Esophagus squamous epithelium (tissue), 5 donors: Measurements from ENCODE around the gene ADARB2. TPM values are rescaled to one million over a fixed set of nuclear protein-coding genes. Genes with fewer than 3 reads are reported as not detected.

Source experiments
- DNase-seq: peaks from one replicate; lab custom pipeline; 2025; lab: John Stamatoyannopoulos, UW
- H3K27ac ChIP-seq, 4 donors: fragments of 200-600 bp; sonication (generic); one replicate each; pipeline ENCODE4 v1.5.1; 2016 to 2019; ENCODE audit warnings: mild to moderate bottlenecking in 1 of 4
- H3K27me3 ChIP-seq, 4 donors: fragments of 200-600 bp; sonication (generic); 1 replicate in 3 of 4; 2 replicates in 1 of 4; pipeline versions ENCODE4 v1.5.1 to v1.6.0; 2017 to 2021; ENCODE audit warnings: antibody characterized with exemption in 1 of 4
- H3K36me3 ChIP-seq, 3 donors: fragments of 200-600 bp; sonication (generic); one replicate each; pipeline ENCODE4 v1.5.1; 2016 to 2019
- H3K4me1 ChIP-seq, 3 donors: fragments of 200-600 bp; sonication (generic); one replicate each; pipeline ENCODE4 v1.5.1; 2017 to 2019
- H3K4me3 ChIP-seq, 4 donors: fragments of 200-600 bp; sonication (generic); 1 replicate in 3 of 4; 2 replicates in 1 of 4; pipeline ENCODE4 v1.5.1; 2016 to 2019; ENCODE audit warnings: mild to moderate bottlenecking in 2 of 4, moderate library complexity in 1 of 4
- H3K9me3 ChIP-seq, 3 donors: fragments of 200-600 bp; sonication (generic); one replicate each; pipeline ENCODE4 v1.5.1; 2016 to 2019
- POLR2A ChIP-seq, 4 donors: fragments of 450-650 bp; IDR thresholded peaks; one replicate each; pipeline ENCODE4 v1.6.1; 2017; ENCODE audit warnings: antibody characterized with exemption in 4 of 4, mild to moderate bottlenecking in 4 of 4, moderate library complexity in 3 of 4
- WGBS, 2 donors: methylation state at CpG; one replicate each; pipeline ENCODE4 v1.1.5; 2018; 5-methylcytosine and 5-hydroxymethylcytosine counted together
- intact Hi-C: fragments of 100-400 bp; cut with DNase I; formaldehyde crosslinking; loops from one replicate; pipeline ENCODE4 v1.15.0; 2022
- total RNA-seq, 4 donors: library from RNA; depleted of rRNA; stranded (reverse); fragments of >200 nt; gene quantifications; one replicate each; pipeline ENCODE4 v1.1.0, GENCODE V29; 2016
- TF ChIP-seq, protein P1 (sequence below), 6 experiments: fragments of 450-650 bp in 4 of 6; fragments of 200-600 bp in 2 of 6; sonication (generic) in 2 of 6; IDR thresholded peaks; one replicate each; pipeline ENCODE4 v1.5.1; 2016 to 2019; ENCODE audit warnings: antibody characterized with exemption in 6 of 6, mild to moderate bottlenecking in 4 of 6, moderate library complexity in 4 of 6
- donor health status: DM: yes; HTN: yes; CAD: no.

ADARB2 gene
- total RNA-seq, 4 donors from 2014 or later, result 0.21 to 3.5 (median 1.5) TPM

DNA sequence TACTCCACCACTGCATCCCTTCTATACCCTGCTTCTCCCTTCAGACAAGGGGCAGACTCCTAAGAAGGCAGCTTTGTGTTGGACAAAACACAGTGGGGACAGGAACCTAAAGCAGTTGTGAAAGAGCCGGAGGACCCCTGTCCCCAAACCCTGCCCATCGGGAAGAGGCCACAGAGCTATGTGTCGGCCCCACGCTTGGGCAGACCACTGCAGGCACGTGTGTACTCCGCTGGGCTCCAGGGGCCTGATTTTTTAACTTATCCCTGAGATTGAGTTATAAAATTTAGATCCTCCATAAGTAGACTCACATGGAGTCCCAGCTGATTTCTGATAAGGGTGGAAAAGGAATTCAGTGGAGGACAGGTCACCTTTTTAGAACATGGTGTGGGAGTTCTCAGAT is 310.5 kb downstream of the ADARB2 start:
- H3K27ac ChIP-seq, result no peak overlapping the region
- TF ChIP-seq, protein P1, sequence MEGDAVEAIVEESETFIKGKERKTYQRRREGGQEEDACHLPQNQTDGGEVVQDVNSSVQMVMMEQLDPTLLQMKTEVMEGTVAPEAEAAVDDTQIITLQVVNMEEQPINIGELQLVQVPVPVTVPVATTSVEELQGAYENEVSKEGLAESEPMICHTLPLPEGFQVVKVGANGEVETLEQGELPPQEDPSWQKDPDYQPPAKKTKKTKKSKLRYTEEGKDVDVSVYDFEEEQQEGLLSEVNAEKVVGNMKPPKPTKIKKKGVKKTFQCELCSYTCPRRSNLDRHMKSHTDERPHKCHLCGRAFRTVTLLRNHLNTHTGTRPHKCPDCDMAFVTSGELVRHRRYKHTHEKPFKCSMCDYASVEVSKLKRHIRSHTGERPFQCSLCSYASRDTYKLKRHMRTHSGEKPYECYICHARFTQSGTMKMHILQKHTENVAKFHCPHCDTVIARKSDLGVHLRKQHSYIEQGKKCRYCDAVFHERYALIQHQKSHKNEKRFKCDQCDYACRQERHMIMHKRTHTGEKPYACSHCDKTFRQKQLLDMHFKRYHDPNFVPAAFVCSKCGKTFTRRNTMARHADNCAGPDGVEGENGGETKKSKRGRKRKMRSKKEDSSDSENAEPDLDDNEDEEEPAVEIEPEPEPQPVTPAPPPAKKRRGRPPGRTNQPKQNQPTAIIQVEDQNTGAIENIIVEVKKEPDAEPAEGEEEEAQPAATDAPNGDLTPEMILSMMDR (IDR thresholded peaks at IDR 0.05), result no peak
- no peak for TF ChIP-seq POLR2A (IDR thresholded peaks at IDR 0.05)
- DNase-seq, result no peak
- H3K9me3 ChIP-seq, result peaks cover 0 to 13% (median 0%) of the 10 kb centered on the region in 3 donors
- H3K4me3 ChIP-seq, result no peak overlapping the region
- H3K27me3 ChIP-seq, result peaks cover 0 to 9% (median 0%) of the 10 kb centered on the region in 4 donors
- no peaks in the 10 kb centered on the region for H3K4me1 ChIP-seq
- no peaks in the 10 kb centered on the region for H3K36me3 ChIP-seq
- 84 to 94% methylated on average over 5 to 6 of the region's 6 CpGs for WGBS, 2 donors
- intact Hi-C loops, result no loop called here

GRCh38 chr10:1425879-1426278 is 311.4 kb downstream of the ADARB2 start:
- WGBS, 2 donors, result 54 to 68% methylated on average over 7 of the region's 7 CpGs
- Histone ChIP-seq H3K27me3 (peaks cover 0 to 13% (median 0%) of the 10 kb centered on the region in 4 donors), H3K4me3 (no peak overlapping the region), H3K36me3 (no peaks in the 10 kb centered on the region), H3K4me1 (peaks cover 0 to 3% (median 0%) of the 10 kb centered on the region in 3 donors), H3K27ac (no peak overlapping the region), H3K9me3 (peaks cover 0 to 5% (median 0%) of the 10 kb centered on the region in 3 donors)
- TF ChIP-seq POLR2A (IDR thresholded peaks at IDR 0.05), result no peak
- TF ChIP-seq, protein P1 (IDR thresholded peaks at IDR 0.05), result no peak
- intact Hi-C loops, result no loop called here
- no peak for DNase-seq

- 72 to 93% methylated on average over 7 of the region's 7 CpGs for WGBS, 2 donors
- Histone ChIP-seq H3K27me3 (peaks cover 0 to 17% (median 0%) of the 10 kb centered on the region in 4 donors), H3K36me3 (no peaks in the 10 kb centered on the region), H3K9me3 (no peaks in the 10 kb centered on the region), H3K27ac (no peak overlapping the region), H3K4me3 (no peak overlapping the region), H3K4me1 (peaks cover 0 to 12% (median 3%) of the 10 kb centered on the region in 3 donors)
- no peak for DNase-seq
- intact Hi-C loops, result no loop called here
- no peak for TF ChIP-seq POLR2A (IDR thresholded peaks at IDR 0.05)
- TF ChIP-seq, protein P1 (IDR thresholded peaks at IDR 0.05), result no peak
These were observed 312.7 kb downstream of the ADARB2 start for GRCh38 chr10:1424648-1425047.

DNA sequence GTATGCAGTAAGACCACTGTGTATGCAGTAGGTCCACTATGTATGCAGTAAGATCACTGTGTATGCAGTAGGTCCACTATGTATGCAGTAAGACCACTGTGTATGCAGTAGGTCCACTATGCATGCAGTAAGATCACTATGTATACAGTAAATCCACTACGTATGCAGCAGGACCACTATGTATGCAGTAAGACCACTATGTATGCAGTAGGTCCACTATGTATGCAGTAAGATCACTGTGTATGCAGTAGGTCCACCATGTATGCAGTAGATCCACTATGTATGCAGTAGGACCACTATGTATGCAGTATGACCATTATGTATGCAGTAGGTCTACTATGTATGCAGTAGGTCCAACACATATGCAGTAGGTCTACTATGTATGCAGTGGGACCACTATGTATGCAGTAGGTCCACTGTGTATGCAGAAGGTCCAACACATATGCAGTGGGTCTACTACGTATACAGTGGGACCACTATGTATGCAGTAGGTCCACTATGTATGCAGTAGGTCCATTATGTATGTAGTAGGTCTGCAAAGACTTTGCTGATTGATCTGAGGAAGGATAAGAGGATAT is 313.6 kb downstream of the ADARB2 start:
- Histone ChIP-seq H3K4me3 (no peak overlapping the region), H3K4me1 (peaks cover 0 to 12% (median 3%) of the 10 kb centered on the region in 3 donors), H3K27me3 (peaks cover 0 to 19% (median 0%) of the 10 kb centered on the region in 4 donors), H3K9me3 (no peaks in the 10 kb centered on the region), H3K27ac (no peak overlapping the region), H3K36me3 (no peaks in the 10 kb centered on the region)
- WGBS, 2 donors, result 84 to 100% methylated on average over 2 of the region's 2 CpGs
- no peak for DNase-seq
- intact Hi-C loops, result no loop called here
- TF ChIP-seq, protein P1 (IDR thresholded peaks at IDR 0.05), result no peak
- TF ChIP-seq POLR2A (IDR thresholded peaks at IDR 0.05), result no peak

- intact Hi-C loops, result no loop called here
- 95 to 100% methylated on average over 1 to 8 of the region's 8 CpGs for WGBS, 2 donors
- Histone ChIP-seq H3K9me3 (no peaks in the 10 kb centered on the region), H3K36me3 (no peaks in the 10 kb centered on the region), H3K27me3 (peaks cover 0 to 34% (median 0%) of the 10 kb centered on the region in 4 donors), H3K4me1 (peaks cover 0 to 12% (median 3%) of the 10 kb centered on the region in 3 donors), H3K4me3 (no peak overlapping the region), H3K27ac (no peak overlapping the region)
- DNase-seq, result no peak
- TF ChIP-seq, protein P1 (IDR thresholded peaks at IDR 0.05), result no peak
- TF ChIP-seq POLR2A (IDR thresholded peaks at IDR 0.05), result no peak
These were observed 315.1 kb downstream of the ADARB2 start for GRCh38 chr10:1422275-1422674.
